OCI-M1 (cell line): Measurements from ENCODE around the gene KIF1B.
"Not testable (repeated sequence)": the region's sequence is repeated elsewhere in the genome, so short reads cannot be mapped to it uniquely, and the experiment has no call there.

Source experiments
- DNase-seq: peaks from one replicate; lab custom pipeline; 2025; lab: John Stamatoyannopoulos, UW

Gene KIF1B

GRCh38 chr1:10386761-10387676 is 176.6 kb downstream of the KIF1B start:
- no peak for DNase-seq

GRCh38 chr1:10387677-10388386 is 177.5 kb downstream of the KIF1B start:
- DNase-seq, result peak; percentile 87

- DNase-seq, result no peak
Measured at GRCh38 chr1:10388387-10388715, 178.0 kb downstream of the KIF1B start.

GRCh38 chr1:10389271-10389973 is 179.1 kb downstream of the KIF1B start:
- DNase-seq, result no peak

- DNase-seq, result no peak
Measured at GRCh38 chr1:10396870-10397269, 186.5 kb downstream of the KIF1B start.

GRCh38 chr1:10398278-10398733 is 187.9 kb downstream of the KIF1B start:
- peak; percentile 56 for DNase-seq

GRCh38 chr1:10398734-10399443 is 188.5 kb downstream of the KIF1B start, which contains the start of gene PGD:
PGD (plus strand) TSS chr1:10399064; CDS start chr1:10399118, 54 bp downstream.
- DNase-seq, result peak; percentile 99

- DNase-seq, result no peak
Measured at GRCh38 chr1:10399444-10399941, 189.1 kb downstream of the KIF1B start.

- DNase-seq, result no peak
Measured at GRCh38 chr1:10400013-10400412, 189.6 kb downstream of the KIF1B start.

- DNase-seq, result no peak
Measured at GRCh38 chr1:10401281-10401680, 190.9 kb downstream of the KIF1B start.

- no peak for DNase-seq
Measured at GRCh38 chr1:10402729-10403274, 192.4 kb downstream of the KIF1B start.

GRCh38 chr1:10407201-10407600 is 196.8 kb downstream of the KIF1B start:
- DNase-seq, result no peak

- DNase-seq, result peak; percentile 93
Measured at GRCh38 chr1:10415211-10415930, 205.0 kb downstream of the KIF1B start.

- DNase-seq, result not testable (repeated sequence)
Measured at GRCh38 chr1:10415967-10416366, 205.6 kb downstream of the KIF1B start.

GRCh38 chr1:10418741-10419140 is 208.4 kb downstream of the KIF1B start:
- DNase-seq, result not testable (repeated sequence)

GRCh38 chr1:10419351-10419750 is 209.0 kb downstream of the KIF1B start:
- DNase-seq, result no peak

GRCh38 chr1:10421637-10422036 is 211.3 kb downstream of the KIF1B start:
- DNase-seq, result no peak

GRCh38 chr1:10424034-10424433 is 213.7 kb downstream of the KIF1B start:
- no peak for DNase-seq

- DNase-seq, result no peak
Measured at GRCh38 chr1:10424651-10425050, 214.3 kb downstream of the KIF1B start.

GRCh38 chr1:10425826-10426534 is 215.6 kb downstream of the KIF1B start:
- not testable (repeated sequence) for DNase-seq
